HG02623 (cell line): ENCODE measurements around the gene MAB21L4.
"Not testable (repeated sequence)": the region's sequence is repeated elsewhere in the genome, so short reads cannot be mapped to it uniquely, and the experiment has no call there.

Experiments used
- ATAC-seq: cut with Tn5 transposase; IDR thresholded peaks from one replicate; pipeline ENCODE4 v1.9.1; 2021; ENCODE audit warnings: moderate library complexity; ENCODE audit not compliant: unreplicated experiment

Gene MAB21L4

GRCh38 chr2:240846309-240846708 is 49.6 kb downstream of the MAB21L4 start:
- not testable (repeated sequence) for ATAC-seq

DNA sequence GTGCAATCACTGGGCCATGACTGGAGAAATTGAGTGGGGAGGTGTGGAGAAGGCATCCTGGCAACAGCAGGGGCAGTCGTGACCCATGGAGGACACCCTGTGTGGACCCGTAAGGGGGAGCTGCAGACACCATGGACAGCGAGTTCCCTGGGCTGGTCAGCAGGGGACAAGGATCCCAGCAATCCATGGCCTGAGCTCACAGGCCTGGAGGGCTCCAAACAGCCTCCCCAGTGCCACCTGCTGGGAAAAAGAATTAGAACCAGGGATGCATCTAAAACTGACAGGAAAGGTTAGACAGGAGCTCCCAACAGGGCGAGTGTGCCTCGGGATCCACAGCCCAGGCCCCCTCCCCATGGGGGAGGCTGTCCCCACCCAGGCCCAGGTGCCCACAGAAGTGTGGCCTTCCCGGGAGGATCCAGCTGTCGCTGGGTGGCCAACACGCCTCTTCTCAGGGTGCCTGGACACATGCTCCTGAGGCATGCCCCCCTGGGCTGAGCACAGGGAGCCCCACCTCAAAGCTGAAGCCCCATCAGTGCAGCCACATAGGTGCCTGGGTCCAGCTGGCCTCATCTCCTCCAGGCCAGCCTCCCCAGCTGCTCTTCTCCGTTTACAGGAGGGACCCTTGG is 55.4 kb downstream of the MAB21L4 start:
- ATAC-seq, result no peak

DNA sequence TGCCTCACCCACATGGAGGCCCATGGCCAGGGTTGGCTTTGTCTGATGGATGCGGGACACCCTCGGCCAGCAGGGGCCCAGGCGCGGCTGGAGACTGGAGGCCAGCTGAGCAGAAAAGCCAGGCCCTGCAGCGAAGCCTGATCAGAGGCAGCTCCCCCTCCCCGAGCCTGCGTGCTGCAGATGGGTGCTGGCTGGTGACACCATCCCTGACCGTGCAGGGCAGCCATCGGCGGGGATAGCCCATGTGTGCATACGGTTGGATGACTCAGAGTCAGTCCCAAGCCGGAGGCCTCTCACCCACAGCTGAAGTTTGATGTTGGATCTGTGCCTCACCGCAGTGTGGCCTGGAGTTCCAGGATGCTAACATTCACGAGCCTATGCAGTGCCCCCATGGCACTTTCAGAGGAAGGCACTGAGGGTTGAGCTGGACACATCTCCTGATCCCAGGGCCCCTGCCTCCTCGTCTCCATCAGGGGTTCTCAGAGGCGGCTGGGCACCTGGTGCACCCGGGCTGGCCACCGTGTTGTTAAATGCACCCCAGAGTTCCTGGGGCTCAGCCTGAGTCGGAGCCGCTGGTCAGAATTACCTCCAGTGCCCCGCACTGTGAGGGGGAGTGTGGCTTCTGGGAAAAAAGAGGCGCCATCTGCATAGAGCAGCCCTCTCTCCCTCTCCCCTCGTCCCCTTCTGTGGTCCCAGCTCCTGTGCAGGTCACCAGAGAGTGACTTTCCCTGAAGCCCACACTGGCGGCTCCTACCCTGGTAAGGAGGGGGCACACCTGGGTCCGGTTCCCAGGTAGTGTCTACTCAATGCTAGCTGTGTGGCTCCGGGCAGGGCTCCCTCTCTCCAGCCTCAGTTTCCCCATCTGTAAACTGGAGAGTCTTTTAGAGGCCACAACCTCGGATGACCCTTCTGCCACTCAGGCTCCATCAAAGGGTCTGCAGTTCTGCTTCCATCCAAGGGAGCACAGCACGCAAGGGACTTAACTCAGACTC is 56.5 kb downstream of the MAB21L4 start:
- no peak for ATAC-seq

- ATAC-seq, result no peak
Observed at GRCh38 chr2:240837621-240838020, 58.3 kb downstream of the MAB21L4 start.

GRCh38 chr2:240836781-240837467 is 59.0 kb downstream of the MAB21L4 start:
- no peak for ATAC-seq
